Measurements from ENCODE around the gene NR4A1.

DNA sequence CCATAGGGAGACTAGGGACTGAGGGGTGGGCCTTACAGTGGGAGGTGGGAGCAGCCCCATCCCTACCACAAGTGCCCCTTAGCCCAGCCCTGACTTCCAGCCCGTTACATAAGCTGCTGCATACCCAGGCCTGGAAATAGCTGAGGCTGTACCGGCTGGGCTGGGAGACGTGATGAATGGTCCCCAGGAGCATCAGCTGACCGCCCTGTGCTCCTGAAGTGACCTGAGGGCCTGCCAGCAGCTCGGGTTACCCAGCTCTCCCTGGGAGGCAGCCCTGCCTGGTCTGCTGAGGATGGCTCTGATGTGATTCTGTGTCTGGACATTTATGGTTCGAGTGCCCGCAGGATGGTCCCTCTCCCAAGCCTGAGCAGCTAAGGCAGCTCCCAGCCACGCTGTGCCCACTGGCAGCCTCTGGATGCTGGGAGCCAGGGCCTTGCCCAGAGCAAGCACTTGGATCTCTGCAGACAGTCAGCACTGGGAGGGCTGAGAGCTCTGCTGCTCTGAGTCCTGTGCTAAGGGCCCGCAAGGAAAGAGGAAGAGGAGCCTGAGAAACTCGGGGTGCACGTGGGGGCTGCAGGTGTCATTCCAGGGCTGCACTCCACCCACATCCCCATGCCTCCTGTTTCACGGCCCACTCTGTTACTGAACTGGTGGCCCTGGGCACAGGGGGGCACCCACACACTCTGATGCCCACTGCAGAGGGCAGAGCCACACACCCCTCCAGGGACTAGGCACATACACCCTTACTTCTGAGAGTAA, 24.0 kb upstream of the NR4A1 start:
- TF ChIP-seq POLR2A (IDR thresholded peaks at IDR 0.05): no peak
- TF ChIP-seq, protein P1, sequence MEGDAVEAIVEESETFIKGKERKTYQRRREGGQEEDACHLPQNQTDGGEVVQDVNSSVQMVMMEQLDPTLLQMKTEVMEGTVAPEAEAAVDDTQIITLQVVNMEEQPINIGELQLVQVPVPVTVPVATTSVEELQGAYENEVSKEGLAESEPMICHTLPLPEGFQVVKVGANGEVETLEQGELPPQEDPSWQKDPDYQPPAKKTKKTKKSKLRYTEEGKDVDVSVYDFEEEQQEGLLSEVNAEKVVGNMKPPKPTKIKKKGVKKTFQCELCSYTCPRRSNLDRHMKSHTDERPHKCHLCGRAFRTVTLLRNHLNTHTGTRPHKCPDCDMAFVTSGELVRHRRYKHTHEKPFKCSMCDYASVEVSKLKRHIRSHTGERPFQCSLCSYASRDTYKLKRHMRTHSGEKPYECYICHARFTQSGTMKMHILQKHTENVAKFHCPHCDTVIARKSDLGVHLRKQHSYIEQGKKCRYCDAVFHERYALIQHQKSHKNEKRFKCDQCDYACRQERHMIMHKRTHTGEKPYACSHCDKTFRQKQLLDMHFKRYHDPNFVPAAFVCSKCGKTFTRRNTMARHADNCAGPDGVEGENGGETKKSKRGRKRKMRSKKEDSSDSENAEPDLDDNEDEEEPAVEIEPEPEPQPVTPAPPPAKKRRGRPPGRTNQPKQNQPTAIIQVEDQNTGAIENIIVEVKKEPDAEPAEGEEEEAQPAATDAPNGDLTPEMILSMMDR (IDR thresholded peaks at IDR 0.05): no peak
- no peak for TF ChIP-seq POLR2AphosphoS5 (IDR thresholded peaks at IDR 0.05)

All from prostate gland (tissue), 2 donors.